AG09319 (cell line): ENCODE measurements around the gene GAP43.

Experiments
- DNase-seq: peaks from one replicate; pipeline ENCODE4 v3.0.0-alpha.2; 2010; ENCODE audit warnings: low read depth; ENCODE audit errors: extremely low read depth
- TF ChIP-seq, protein P1 (sequence below): IDR thresholded peaks from 2 replicates; pipeline ENCODE4 v1.5.1; 2011; ENCODE audit warnings: low read depth, mild to moderate bottlenecking, inconsistent platforms, low read length, moderate library complexity

The GAP43 gene

DNA sequence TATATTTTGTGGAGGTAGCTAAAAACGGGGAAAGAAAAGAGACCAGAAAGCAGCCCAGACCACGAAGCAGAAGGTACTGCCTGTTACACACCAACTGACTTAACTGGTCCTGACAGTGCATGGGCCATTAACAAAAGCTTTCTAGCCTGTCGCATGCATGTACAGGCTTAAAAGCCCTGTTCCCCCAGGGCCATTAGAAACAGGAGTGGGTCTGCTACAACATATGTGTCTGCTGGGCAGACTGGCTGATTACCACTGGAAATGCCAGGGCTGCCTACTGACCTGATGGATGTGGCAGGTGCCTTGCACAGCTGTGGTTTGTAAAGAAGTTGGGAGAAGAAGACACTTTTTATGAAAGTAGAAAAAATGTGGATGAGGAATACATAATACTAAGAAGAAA, 137.4 kb downstream of the GAP43 start:
- DNase-seq, result no peak
- TF ChIP-seq, protein P1, sequence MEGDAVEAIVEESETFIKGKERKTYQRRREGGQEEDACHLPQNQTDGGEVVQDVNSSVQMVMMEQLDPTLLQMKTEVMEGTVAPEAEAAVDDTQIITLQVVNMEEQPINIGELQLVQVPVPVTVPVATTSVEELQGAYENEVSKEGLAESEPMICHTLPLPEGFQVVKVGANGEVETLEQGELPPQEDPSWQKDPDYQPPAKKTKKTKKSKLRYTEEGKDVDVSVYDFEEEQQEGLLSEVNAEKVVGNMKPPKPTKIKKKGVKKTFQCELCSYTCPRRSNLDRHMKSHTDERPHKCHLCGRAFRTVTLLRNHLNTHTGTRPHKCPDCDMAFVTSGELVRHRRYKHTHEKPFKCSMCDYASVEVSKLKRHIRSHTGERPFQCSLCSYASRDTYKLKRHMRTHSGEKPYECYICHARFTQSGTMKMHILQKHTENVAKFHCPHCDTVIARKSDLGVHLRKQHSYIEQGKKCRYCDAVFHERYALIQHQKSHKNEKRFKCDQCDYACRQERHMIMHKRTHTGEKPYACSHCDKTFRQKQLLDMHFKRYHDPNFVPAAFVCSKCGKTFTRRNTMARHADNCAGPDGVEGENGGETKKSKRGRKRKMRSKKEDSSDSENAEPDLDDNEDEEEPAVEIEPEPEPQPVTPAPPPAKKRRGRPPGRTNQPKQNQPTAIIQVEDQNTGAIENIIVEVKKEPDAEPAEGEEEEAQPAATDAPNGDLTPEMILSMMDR, result no peak

DNA sequence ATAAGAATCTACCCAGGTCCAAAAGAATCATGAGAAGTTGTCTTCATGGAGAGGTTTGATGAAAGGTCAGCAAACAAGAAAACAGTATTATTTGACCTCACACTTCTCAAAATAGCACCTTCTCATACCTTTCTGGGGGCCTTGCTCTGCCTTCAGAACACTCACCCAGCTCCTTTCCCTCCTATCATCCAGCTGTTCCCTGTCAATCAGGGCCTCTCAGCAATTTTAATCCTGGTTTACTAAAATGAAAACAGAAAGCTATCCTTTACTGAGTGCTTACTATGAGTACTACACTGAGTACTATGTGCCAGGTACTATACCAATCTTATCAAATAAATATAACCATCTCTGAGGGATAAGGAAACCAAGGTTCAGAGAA, 138.6 kb downstream of the GAP43 start:
- no peak for DNase-seq
- TF ChIP-seq, protein P1, result no peak

DNA sequence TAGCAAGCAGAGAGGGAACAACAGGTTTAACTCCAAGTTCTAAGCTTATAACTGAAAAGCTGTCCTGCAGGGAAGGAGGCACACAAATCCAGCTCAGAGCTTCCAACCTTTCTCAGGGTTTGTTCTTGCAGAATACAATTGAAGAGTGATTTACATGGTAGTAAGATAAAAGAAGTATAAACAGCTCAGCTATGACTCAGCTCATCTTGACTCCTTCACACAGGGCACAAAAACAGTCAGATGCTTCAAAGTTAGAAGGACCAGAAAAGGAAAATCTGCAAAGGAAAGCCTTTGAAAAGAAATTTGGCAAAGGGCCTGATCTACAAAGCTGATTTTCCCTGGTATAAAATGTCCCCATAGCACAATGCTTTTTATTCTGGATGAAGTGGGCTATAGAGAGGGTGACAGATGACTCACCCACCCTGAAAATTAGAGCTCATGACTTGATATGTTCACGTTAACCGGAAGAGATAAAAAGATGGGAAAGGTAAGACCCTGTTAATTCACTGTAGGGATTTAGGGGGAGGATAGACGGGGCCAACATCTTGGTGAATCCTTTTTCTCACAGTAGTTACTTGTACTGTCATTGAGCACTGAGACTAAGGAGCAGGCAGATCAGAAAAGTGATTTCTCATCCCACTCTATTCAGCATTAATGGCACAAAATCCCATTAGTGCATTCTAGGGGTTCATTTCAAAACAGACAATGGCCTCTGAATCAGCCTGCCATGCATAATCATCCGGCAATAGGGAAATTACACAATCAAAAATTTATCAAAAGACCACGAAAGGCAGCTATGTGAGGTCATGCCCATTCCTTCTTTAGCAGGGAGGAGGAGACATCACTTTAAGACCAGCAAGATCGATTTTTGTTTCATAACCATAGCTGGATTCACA, 143.5 kb downstream of the GAP43 start:
- DNase-seq, result no peak

DNA sequence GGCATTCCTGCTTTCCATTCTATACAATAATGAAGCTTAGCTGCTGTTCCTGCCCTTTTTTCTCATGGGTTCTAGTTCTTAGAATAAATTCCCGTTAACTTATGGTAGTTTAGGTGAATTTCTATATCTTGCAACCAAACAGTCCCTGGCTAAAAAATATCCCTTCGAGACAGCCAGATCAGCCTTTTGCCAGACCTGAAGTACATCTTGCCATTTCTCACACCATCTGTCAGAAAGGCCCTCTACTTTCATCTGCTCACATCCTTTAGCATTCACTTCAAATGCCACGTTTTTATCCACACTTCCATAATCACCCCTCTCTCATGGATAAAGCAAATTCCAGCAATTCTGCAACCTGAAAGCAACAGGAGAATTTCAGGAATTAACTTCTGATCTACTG, 145.4 kb downstream of the GAP43 start:
- DNase-seq, result no peak
- TF ChIP-seq, protein P1, result no peak

More for the DNA sequence above, 143.5 kb downstream of the GAP43 start:
- TF ChIP-seq, protein P1, result no peak
